UCSD-AML1 (cell line): ENCODE measurements around the gene PTCH1.

ENCODE experiments used
- DNase-seq: peaks from one replicate; lab custom pipeline; 2025; ENCODE audit not compliant: unreplicated experiment; lab: John Stamatoyannopoulos, UW

The PTCH1 gene

GRCh38 chr9:95516734-95517558 is at the start of gene PTCH1:
PTCH1 (minus strand) TSS chr9:95516971.
- DNase-seq = no peak

GRCh38 chr9:95565982-95566381 is 49.2 kb upstream of the PTCH1 start:
- DNase-seq = no peak

GRCh38 chr9:95561913-95562312 is 45.1 kb upstream of the PTCH1 start:
- no peak for DNase-seq

- DNase-seq = no peak
Measured at GRCh38 chr9:95557142-95557541, 40.4 kb upstream of the PTCH1 start.

GRCh38 chr9:95556521-95556920 is 39.8 kb upstream of the PTCH1 start:
- DNase-seq = no peak

GRCh38 chr9:95552814-95553546 is 36.2 kb upstream of the PTCH1 start:
- no peak for DNase-seq

- DNase-seq = no peak
Measured at GRCh38 chr9:95552255-95552654, 35.5 kb upstream of the PTCH1 start.

- DNase-seq = no peak
Measured at GRCh38 chr9:95551406-95551805, 34.6 kb upstream of the PTCH1 start.

- DNase-seq = no peak
Measured at GRCh38 chr9:95545831-95546567, 29.2 kb upstream of the PTCH1 start.

GRCh38 chr9:95533996-95534680 is 17.4 kb upstream of the PTCH1 start:
- DNase-seq = no peak

GRCh38 chr9:95529910-95530309 is 13.1 kb upstream of the PTCH1 start:
- DNase-seq = no peak

- no peak for DNase-seq
Measured at GRCh38 chr9:95528908-95529502, 12.2 kb upstream of the PTCH1 start.

- DNase-seq = no peak
Measured at GRCh38 chr9:95522871-95523370, 6.2 kb upstream of the PTCH1 start.

- DNase-seq = no peak
Measured at GRCh38 chr9:95521699-95522098, 4.9 kb upstream of the PTCH1 start.

GRCh38 chr9:95517559-95518425 is 1.0 kb upstream of the PTCH1 start:
- DNase-seq = no peak

GRCh38 chr9:95516221-95516733 is 494 bp downstream of the PTCH1 start:
- DNase-seq = no peak

- DNase-seq = no peak
Measured at GRCh38 chr9:95515272-95516113, 1.3 kb downstream of the PTCH1 start.

- DNase-seq = no peak
Measured at GRCh38 chr9:95514342-95514741, 2.4 kb downstream of the PTCH1 start.
